H9 (cell line): ENCODE results near the gene TOR1A. TPM values are rescaled to one million over a fixed set of nuclear protein-coding genes. Genes with fewer than 3 reads are reported as not detected.

Experiments
- DNase-seq: peaks from one replicate; pipeline ENCODE4 v3.0.0-alpha.2; 2017
- H2AFZ ChIP-seq: one replicate; pipeline ENCODE4 v1.6.1; 2013; ENCODE audit warnings: mild to moderate bottlenecking, low read length, control low read depth, moderate library complexity
- H2AK5ac ChIP-seq: 2 replicates; pipeline ENCODE4 v1.6.1; 2013; ENCODE audit warnings: low read length, control low read depth, mixed read lengths; ENCODE audit not compliant: insufficient read length
- H2BK120ac ChIP-seq: one replicate; pipeline ENCODE4 v1.6.1; 2013; ENCODE audit warnings: low read depth, mild to moderate bottlenecking, low read length, control low read depth, inconsistent platforms; ENCODE audit not compliant: poor library complexity, severe bottlenecking
- H2BK12ac ChIP-seq: 2 replicates; pipeline ENCODE4 v1.6.1; 2013; ENCODE audit warnings: low read length, control low read depth, mixed read lengths, low read depth; ENCODE audit not compliant: insufficient read length
- H2BK15ac ChIP-seq: 2 replicates; pipeline ENCODE4 v1.6.1; 2013; ENCODE audit warnings: low read depth, low read length, control low read depth
- H2BK20ac ChIP-seq: one replicate; pipeline ENCODE4 v1.6.1; 2013; ENCODE audit warnings: low read depth, mild to moderate bottlenecking, low read length, control low read depth, inconsistent platforms; ENCODE audit not compliant: poor library complexity, severe bottlenecking
- H2BK5ac ChIP-seq: 2 replicates; pipeline ENCODE4 v1.6.1; 2013; ENCODE audit warnings: low read length, control low read depth, mixed read lengths; ENCODE audit not compliant: insufficient read length
- H3K14ac ChIP-seq: 2 replicates; pipeline ENCODE4 v1.6.1; 2013; ENCODE audit warnings: low read length, control low read depth; ENCODE audit not compliant: insufficient read depth
- H3K18ac ChIP-seq: 2 replicates; pipeline ENCODE4 v1.6.1; 2013; ENCODE audit warnings: low read depth, mild to moderate bottlenecking, mixed read lengths, low read length, control low read depth; ENCODE audit not compliant: insufficient read length
- H3K23ac ChIP-seq: 2 replicates; pipeline ENCODE4 v1.6.1; 2013; ENCODE audit warnings: low read length, control low read depth, mixed read lengths, low read depth; ENCODE audit not compliant: insufficient read length
- H3K23me2 ChIP-seq: 2 replicates; pipeline ENCODE4 v1.6.1; 2013; ENCODE audit warnings: low read depth, mild to moderate bottlenecking, mixed read lengths, low read length, control low read depth; ENCODE audit not compliant: insufficient read length, poor library complexity, severe bottlenecking
- H3K27ac ChIP-seq: 2 replicates; pipeline ENCODE4 v1.5.1; 2013; ENCODE audit warnings: low read length, control low read depth, mixed read lengths, low read depth; ENCODE audit not compliant: insufficient read length
- H3K27me3 ChIP-seq: 2 replicates; pipeline ENCODE4 v1.6.1; 2013; ENCODE audit warnings: low read length, control low read depth, inconsistent platforms; ENCODE audit not compliant: insufficient read depth
- H3K4ac ChIP-seq: 2 replicates; pipeline ENCODE4 v1.6.1; 2013; ENCODE audit warnings: low read depth, mild to moderate bottlenecking, control low read depth, inconsistent platforms, low read length, moderate library complexity
- H3K4me1 ChIP-seq: 2 replicates; pipeline ENCODE4 v1.6.1; 2013; ENCODE audit warnings: low read length, control low read depth, inconsistent platforms; ENCODE audit not compliant: insufficient read depth
- H3K4me2 ChIP-seq: 2 replicates; pipeline ENCODE4 v1.6.1; 2013; ENCODE audit warnings: low read length, control low read depth, mixed read lengths; ENCODE audit not compliant: insufficient read length, insufficient read depth
- H3K56ac ChIP-seq: 2 replicates; pipeline ENCODE4 v1.6.1; 2013; ENCODE audit warnings: low read depth, mild to moderate bottlenecking, mixed read lengths, low read length, control low read depth; ENCODE audit not compliant: insufficient read length
- H3K79me1 ChIP-seq: 2 replicates; pipeline ENCODE4 v1.6.1; 2013; ENCODE audit warnings: low read depth, mild to moderate bottlenecking, moderate library complexity, low read length, control low read depth, inconsistent platforms; ENCODE audit not compliant: insufficient read depth, poor library complexity, severe bottlenecking
- H3K79me2 ChIP-seq: 2 replicates; pipeline ENCODE4 v1.6.1; 2013; ENCODE audit warnings: low read length, control low read depth, inconsistent platforms; ENCODE audit not compliant: insufficient read depth
- H3K9ac ChIP-seq: 2 replicates; pipeline ENCODE4 v1.6.1; 2013; ENCODE audit warnings: low read length, control low read depth, mixed read lengths; ENCODE audit not compliant: insufficient read length; ENCODE audit errors: extremely low read depth
- H3K9me3 ChIP-seq: one replicate; pipeline ENCODE4 v1.6.1; 2013; ENCODE audit warnings: low read depth, low read length, inconsistent platforms; ENCODE audit not compliant: control insufficient read depth
- H3T11ph ChIP-seq: one replicate; pipeline ENCODE4 v1.6.1; 2013; ENCODE audit warnings: mild to moderate bottlenecking, low read length, control low read depth, inconsistent platforms
- H4K20me1 ChIP-seq: one replicate; pipeline ENCODE4 v1.6.1; 2013; ENCODE audit not compliant: control insufficient read depth, insufficient read length, insufficient read depth
- H4K5ac ChIP-seq: 2 replicates; pipeline ENCODE4 v1.6.1; 2013; ENCODE audit warnings: low read depth, mild to moderate bottlenecking, mixed read lengths, low read length, control low read depth; ENCODE audit not compliant: insufficient read length
- H4K8ac ChIP-seq: replicated peaks from 2 replicates; pipeline ENCODE4 v1.6.1; 2013; ENCODE audit warnings: low read length, control low read depth, mixed read lengths, low read depth; ENCODE audit not compliant: insufficient read length
- H4K91ac ChIP-seq: 2 replicates; pipeline ENCODE4 v1.6.1; 2013; ENCODE audit warnings: low read depth, mild to moderate bottlenecking, moderate library complexity, mixed read lengths, low read length, control low read depth; ENCODE audit not compliant: insufficient read length
- H3K27ac Mint-ChIP-seq, 3 experiments: 2 replicates in 2 of 3; 3 replicates in 1 of 3; pipeline ENCODE4 v1.8.0; 2020 to 2021; ENCODE audit warnings: mixed read lengths in 3 of 3, mild to moderate bottlenecking in 1 of 3, moderate library complexity in 1 of 3
- H3K27me3 Mint-ChIP-seq: 2 replicates; pipeline ENCODE4 v1.8.0; 2021; ENCODE audit warnings: low read depth, mild to moderate bottlenecking, moderate library complexity, mixed read lengths
- H3K36me3 Mint-ChIP-seq, 3 experiments: 2 replicates in 2 of 3; 3 replicates in 1 of 3; pipeline ENCODE4 v1.8.0; 2020 to 2021; ENCODE audit warnings: low read depth in 3 of 3, mixed read lengths in 3 of 3; ENCODE audit not compliant: insufficient read depth in 1 of 3
- H3K4me1 Mint-ChIP-seq, 2 experiments: 2 replicates each; pipeline ENCODE4 v1.8.0; 2020; ENCODE audit warnings: mixed read lengths in 2 of 2
- H3K4me3 Mint-ChIP-seq, 2 experiments: 2 replicates in 1 of 2; 3 replicates in 1 of 2; pipeline ENCODE4 v1.8.0; 2020 to 2021; ENCODE audit warnings: mild to moderate bottlenecking in 2 of 2, mixed read lengths in 2 of 2, moderate library complexity in 1 of 2
- H3K9me3 Mint-ChIP-seq, 2 experiments: 2 replicates in 1 of 2; 3 replicates in 1 of 2; pipeline ENCODE4 v1.8.0; 2020; ENCODE audit warnings: mild to moderate bottlenecking in 2 of 2, mixed read lengths in 2 of 2, moderate library complexity in 1 of 2
- WGBS: extraction: QIAGEN DNeasy Blood & Tissue Kit; methylation state at CpG from one replicate; pipeline ENCODE4 v1.1.7; 2013; ENCODE audit warnings: missing lambda C conversion rate, low lambda C conversion rate, mixed read lengths; ENCODE audit not compliant: insufficient read length; ENCODE audit errors: extremely low coverage; 5-methylcytosine and 5-hydroxymethylcytosine counted together
- total RNA-seq: library from RNA; stranded (reverse); gene quantifications from 2 replicates; pipeline ENCODE4 v1.2.1, GENCODE V29; 2021
- TF ChIP-seq, protein P1 (sequence below): fragments of 200-600 bp; sonication (generic); conservative IDR thresholded peaks from 3 replicates; pipeline ENCODE4 v1.8.0; 2021; ENCODE audit warnings: antibody characterized with exemption, mild to moderate bottlenecking

Gene TOR1A
- total RNA-seq, 1 experiment from 2014 or later: 60.1 TPM

DNA sequence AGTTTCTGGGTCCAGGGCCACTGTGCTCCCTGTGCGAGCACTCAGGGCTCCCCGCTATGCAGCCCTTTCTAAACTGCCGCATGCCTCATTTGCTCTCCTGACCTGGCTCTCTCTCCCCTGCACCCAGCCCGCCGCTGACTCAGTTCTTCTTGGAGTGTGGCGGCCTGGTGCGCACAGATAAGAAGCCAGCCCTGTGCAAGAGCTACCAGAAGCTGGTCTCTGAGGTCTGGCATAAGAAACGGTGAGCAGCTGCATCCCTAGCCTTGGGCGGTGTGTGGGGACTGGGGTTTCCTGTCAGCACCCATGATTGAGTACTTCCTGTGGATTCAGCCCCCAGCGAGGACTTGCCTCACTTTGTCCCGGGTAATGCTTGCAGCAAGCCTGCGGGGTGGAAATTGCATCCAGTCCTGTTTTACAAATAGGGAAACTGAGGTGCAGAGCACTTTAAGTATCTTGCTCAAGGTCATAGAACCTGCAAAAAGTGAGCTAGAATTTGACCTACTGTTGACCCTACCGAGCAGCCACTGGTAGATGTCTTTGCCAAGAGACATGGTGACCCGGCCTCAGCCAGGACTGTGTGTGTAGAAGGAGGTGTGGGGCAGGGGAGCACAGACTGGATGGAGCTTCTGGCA is 39.2 kb upstream of the TOR1A start:
- Histone ChIP-seq H3K79me2 (no peaks in the 10 kb centered on the region), H4K20me1 (no peaks in the 10 kb centered on the region), H4K5ac (no peak overlapping the region), H3K27me3 (no peaks in the 10 kb centered on the region), H3K27ac (no peak overlapping the region), H3K9ac (no peak overlapping the region), H3K56ac (no peak overlapping the region), H3K4me1 (no peaks in the 10 kb centered on the region), H2BK12ac (no peak overlapping the region), H3T11ph (no peak overlapping the region), H3K4ac (no peak overlapping the region), H2AK5ac (no peak overlapping the region), H2AFZ (no peak overlapping the region), H3K4me2 (no peak overlapping the region), H3K23ac (no peak overlapping the region), H2BK20ac (no peak overlapping the region), H2BK120ac (no peak overlapping the region), H3K23me2 (no peaks in the 10 kb centered on the region), H2BK5ac (no peak overlapping the region), H3K14ac (no peak overlapping the region), H3K79me1 (no peaks in the 10 kb centered on the region), H4K8ac (no peak overlapping the region), H4K91ac (no peak overlapping the region), H3K9me3 (no peaks in the 10 kb centered on the region), H3K18ac (no peak overlapping the region), H2BK15ac (no peak overlapping the region)
- peak; percentile 32 for DNase-seq
- Mint-ChIP-seq H3K4me1 (no peaks in the 10 kb centered on the region), H3K27me3 (no peaks in the 10 kb centered on the region), H3K4me3 (no peak overlapping the region), H3K27ac (no peak overlapping the region), H3K9me3 (no peaks in the 10 kb centered on the region), H3K36me3 (peaks cover 10 to 43% (median 30%) of the 10 kb centered on the region in 3 experiments; a peak in 6 of 7 replicates)
- WGBS: no CpG with 5 or more reads among the region's 14 CpGs
- TF ChIP-seq, protein P1, sequence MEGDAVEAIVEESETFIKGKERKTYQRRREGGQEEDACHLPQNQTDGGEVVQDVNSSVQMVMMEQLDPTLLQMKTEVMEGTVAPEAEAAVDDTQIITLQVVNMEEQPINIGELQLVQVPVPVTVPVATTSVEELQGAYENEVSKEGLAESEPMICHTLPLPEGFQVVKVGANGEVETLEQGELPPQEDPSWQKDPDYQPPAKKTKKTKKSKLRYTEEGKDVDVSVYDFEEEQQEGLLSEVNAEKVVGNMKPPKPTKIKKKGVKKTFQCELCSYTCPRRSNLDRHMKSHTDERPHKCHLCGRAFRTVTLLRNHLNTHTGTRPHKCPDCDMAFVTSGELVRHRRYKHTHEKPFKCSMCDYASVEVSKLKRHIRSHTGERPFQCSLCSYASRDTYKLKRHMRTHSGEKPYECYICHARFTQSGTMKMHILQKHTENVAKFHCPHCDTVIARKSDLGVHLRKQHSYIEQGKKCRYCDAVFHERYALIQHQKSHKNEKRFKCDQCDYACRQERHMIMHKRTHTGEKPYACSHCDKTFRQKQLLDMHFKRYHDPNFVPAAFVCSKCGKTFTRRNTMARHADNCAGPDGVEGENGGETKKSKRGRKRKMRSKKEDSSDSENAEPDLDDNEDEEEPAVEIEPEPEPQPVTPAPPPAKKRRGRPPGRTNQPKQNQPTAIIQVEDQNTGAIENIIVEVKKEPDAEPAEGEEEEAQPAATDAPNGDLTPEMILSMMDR: no peak
